ENCODE results near the gene DGKB.

DNA sequence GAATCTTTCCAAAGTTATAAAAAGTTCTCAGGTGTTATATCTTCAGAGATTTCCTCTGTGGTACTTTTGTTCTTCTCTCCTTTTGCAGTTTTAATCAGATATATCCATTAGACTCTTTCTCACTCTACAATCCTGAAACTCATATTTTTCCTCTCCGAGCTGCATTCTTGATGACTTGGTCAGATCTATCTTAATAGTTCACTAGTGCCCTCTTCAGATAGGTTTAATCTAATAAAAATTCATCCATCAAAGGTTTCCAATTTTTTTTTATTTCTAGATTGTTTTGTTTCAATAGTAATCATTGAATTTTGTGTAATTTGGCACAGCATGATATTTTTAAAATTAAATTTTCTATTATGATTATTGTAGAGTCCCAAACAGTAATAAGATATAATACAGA lies 21.8 kb upstream of the DGKB start:
- TF ChIP-seq, protein P1, sequence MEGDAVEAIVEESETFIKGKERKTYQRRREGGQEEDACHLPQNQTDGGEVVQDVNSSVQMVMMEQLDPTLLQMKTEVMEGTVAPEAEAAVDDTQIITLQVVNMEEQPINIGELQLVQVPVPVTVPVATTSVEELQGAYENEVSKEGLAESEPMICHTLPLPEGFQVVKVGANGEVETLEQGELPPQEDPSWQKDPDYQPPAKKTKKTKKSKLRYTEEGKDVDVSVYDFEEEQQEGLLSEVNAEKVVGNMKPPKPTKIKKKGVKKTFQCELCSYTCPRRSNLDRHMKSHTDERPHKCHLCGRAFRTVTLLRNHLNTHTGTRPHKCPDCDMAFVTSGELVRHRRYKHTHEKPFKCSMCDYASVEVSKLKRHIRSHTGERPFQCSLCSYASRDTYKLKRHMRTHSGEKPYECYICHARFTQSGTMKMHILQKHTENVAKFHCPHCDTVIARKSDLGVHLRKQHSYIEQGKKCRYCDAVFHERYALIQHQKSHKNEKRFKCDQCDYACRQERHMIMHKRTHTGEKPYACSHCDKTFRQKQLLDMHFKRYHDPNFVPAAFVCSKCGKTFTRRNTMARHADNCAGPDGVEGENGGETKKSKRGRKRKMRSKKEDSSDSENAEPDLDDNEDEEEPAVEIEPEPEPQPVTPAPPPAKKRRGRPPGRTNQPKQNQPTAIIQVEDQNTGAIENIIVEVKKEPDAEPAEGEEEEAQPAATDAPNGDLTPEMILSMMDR (IDR thresholded peaks at IDR 0.05) = no peak
- no peak for TF ChIP-seq POLR2AphosphoS5 (IDR thresholded peaks at IDR 0.05; ENCODE audit: low read depth, low read length)
